ENCODE results near the gene PIK3CA. TPM values are rescaled to one million over a fixed set of nuclear protein-coding genes. Genes with fewer than 3 reads are reported as not detected.
A peak's percentile ranks its signal among the peaks of the same experiment; 100 is the strongest.

PIK3CA gene
- total RNA-seq, 1 experiment from 2014 or later: 19.8 TPM

DNA sequence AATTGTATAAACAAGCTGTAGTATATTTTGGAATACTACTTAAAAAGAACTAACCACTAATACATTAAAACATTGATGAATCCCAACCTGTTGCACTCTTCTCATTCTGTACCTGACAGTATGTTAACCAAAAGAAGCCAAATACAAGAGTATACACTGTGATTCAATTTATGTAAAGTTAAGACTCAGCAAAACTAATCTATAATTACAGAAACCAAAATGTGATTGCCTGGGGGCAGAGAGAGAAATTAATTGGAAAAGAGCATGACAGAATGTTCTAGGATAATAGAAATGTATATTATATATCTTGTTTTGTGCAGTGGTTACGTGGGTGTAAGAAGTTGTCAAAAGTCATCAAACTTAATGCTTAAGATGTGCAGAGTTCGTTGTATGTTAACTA is 31.1 kb downstream of the PIK3CA start:
- CTCF ChIA-PET: no interaction called here
- no peak for TF ChIP-seq EZH2 (IDR thresholded peaks at IDR 0.05; ENCODE audit: borderline replicate concordance, low read depth, low read length, poor library complexity, severe bottlenecking)
- TF ChIP-seq, protein P1, sequence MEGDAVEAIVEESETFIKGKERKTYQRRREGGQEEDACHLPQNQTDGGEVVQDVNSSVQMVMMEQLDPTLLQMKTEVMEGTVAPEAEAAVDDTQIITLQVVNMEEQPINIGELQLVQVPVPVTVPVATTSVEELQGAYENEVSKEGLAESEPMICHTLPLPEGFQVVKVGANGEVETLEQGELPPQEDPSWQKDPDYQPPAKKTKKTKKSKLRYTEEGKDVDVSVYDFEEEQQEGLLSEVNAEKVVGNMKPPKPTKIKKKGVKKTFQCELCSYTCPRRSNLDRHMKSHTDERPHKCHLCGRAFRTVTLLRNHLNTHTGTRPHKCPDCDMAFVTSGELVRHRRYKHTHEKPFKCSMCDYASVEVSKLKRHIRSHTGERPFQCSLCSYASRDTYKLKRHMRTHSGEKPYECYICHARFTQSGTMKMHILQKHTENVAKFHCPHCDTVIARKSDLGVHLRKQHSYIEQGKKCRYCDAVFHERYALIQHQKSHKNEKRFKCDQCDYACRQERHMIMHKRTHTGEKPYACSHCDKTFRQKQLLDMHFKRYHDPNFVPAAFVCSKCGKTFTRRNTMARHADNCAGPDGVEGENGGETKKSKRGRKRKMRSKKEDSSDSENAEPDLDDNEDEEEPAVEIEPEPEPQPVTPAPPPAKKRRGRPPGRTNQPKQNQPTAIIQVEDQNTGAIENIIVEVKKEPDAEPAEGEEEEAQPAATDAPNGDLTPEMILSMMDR (conservative IDR thresholded peaks at IDR 0.05; ENCODE audit: low read depth, low read length): no peak
- Histone ChIP-seq H3K4me1 (ENCODE audit: insufficient read depth, low read length, poor library complexity, severe bottlenecking) (peaks cover 36% of the 10 kb centered on the region), H3K9me3 (ENCODE audit: low read depth, low read length, poor library complexity, severe bottlenecking) (no peaks in the 10 kb centered on the region), H3K4me3 (ENCODE audit: low read depth, low read length, poor library complexity, severe bottlenecking) (no peak overlapping the region), H3K27ac (ENCODE audit: low read depth, low read length, poor library complexity, severe bottlenecking) (no peak overlapping the region), H3K27me3 (replicated peaks; ENCODE audit: insufficient read depth, low read depth, low read length, poor library complexity) (no peaks in the 10 kb centered on the region), H3K36me3 (ENCODE audit: insufficient read depth, low read length, poor library complexity, severe bottlenecking) (no peaks in the 10 kb centered on the region)
- BruUV-seq (replicated peaks): no TSS peak
- intact Hi-C loops (cut with micrococcal nuclease; ENCODE audit: unreplicated experiment): no loop called here
- POLR2A ChIA-PET (ENCODE audit: low non-redundant PET): no interaction called here
- DNase-seq (ENCODE audit: low spot score): no peak

DNA sequence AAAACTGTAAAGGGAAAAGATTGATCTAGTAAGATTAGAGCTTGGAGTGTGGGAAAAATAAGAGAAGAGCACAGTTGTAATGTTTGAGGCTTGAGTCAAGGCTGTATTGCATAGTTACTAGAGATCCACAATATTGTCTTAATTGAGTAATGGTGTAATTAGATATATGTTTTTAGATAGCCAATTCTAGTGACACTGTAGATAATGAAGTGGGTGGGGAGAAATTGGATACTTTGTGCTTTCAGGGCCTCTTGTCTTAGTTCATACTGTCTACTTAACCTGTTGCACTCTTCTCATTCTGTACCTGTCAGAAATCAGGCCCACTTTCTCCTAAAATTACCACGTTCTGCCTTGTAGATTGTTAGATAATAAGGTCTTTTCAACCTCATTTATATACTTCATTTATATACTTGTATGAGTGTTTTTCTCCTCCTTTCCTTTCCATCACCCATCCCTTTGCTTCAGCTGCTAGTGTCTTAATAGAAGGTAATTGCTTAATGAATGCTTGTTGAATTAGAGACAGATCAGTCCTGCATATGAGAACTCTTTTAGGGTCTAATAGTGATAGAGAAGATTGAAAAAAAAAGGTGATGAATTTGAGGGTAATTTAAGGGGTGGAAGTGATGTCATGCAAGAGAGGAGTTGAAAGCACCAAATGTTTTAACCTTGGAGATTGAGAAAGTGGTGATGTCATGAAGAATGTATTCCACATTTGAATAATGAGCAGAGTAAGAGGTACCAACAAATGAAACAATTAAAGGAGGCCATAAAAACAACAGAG is 32.0 kb downstream of the PIK3CA start:
- ChIA-PET CTCF (no interaction called here), POLR2A (ENCODE audit: low non-redundant PET) (no interaction called here)
- no TSS peak for BruUV-seq (replicated peaks)
- Histone ChIP-seq H3K4me3 (ENCODE audit: low read depth, low read length, poor library complexity, severe bottlenecking) (no peak overlapping the region), H3K4me1 (ENCODE audit: insufficient read depth, low read length, poor library complexity, severe bottlenecking) (peaks cover 36% of the 10 kb centered on the region), H3K27me3 (replicated peaks; ENCODE audit: insufficient read depth, low read depth, low read length, poor library complexity) (no peaks in the 10 kb centered on the region), H3K27ac (ENCODE audit: low read depth, low read length, poor library complexity, severe bottlenecking) (no peak overlapping the region), H3K36me3 (ENCODE audit: insufficient read depth, low read length, poor library complexity, severe bottlenecking) (no peaks in the 10 kb centered on the region), H3K9me3 (ENCODE audit: low read depth, low read length, poor library complexity, severe bottlenecking) (no peaks in the 10 kb centered on the region)
- peak; percentile 40 for DNase-seq (ENCODE audit: low spot score)
- TF ChIP-seq, protein P1 (conservative IDR thresholded peaks at IDR 0.05; ENCODE audit: low read depth, low read length): no peak
- TF ChIP-seq EZH2 (IDR thresholded peaks at IDR 0.05; ENCODE audit: borderline replicate concordance, low read depth, low read length, poor library complexity, severe bottlenecking): no peak
- intact Hi-C loops (cut with micrococcal nuclease; ENCODE audit: unreplicated experiment): no loop called here

DNA sequence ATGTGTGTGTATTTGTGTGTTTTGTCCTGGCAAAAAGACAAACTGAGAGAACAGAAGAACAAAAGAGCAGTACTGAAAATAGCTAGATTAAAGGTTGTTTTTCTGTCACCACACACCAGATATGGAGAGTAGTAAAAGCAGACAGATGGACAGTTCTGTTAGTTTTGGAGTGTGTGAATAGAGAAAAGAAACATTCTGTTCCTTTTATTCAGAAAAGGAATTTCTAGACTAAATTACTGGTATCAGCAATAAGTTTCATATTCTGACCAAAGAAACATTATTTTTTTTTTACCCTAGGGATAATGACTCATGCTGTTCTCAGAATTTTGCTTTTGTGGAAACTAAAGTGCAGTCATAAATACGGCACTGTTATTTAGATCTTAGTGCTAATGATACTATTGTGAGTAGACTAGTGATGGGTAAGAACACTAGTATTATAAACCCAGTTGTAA is 32.9 kb downstream of the PIK3CA start:
- ChIA-PET CTCF (no interaction called here), POLR2A (ENCODE audit: low non-redundant PET) (no interaction called here)
- H3K36me3 ChIP-seq (ENCODE audit: insufficient read depth, low read length, poor library complexity, severe bottlenecking): no peaks in the 10 kb centered on the region
- peak; percentile 26 for DNase-seq (ENCODE audit: low spot score)
- H3K4me1 ChIP-seq (ENCODE audit: insufficient read depth, low read length, poor library complexity, severe bottlenecking): peaks cover 36% of the 10 kb centered on the region
- TF ChIP-seq, protein P1 (conservative IDR thresholded peaks at IDR 0.05; ENCODE audit: low read depth, low read length): no peak
- TF ChIP-seq EZH2 (IDR thresholded peaks at IDR 0.05; ENCODE audit: borderline replicate concordance, low read depth, low read length, poor library complexity, severe bottlenecking): no peak
- no peak overlapping the region for H3K4me3 ChIP-seq (ENCODE audit: low read depth, low read length, poor library complexity, severe bottlenecking)
- intact Hi-C loops (cut with micrococcal nuclease; ENCODE audit: unreplicated experiment): no loop called here
- no TSS peak for BruUV-seq (replicated peaks)
- H3K9me3 ChIP-seq (ENCODE audit: low read depth, low read length, poor library complexity, severe bottlenecking): no peaks in the 10 kb centered on the region
- H3K27ac ChIP-seq (ENCODE audit: low read depth, low read length, poor library complexity, severe bottlenecking): peak overlapping the region; percentile 14
- H3K27me3 ChIP-seq (replicated peaks; ENCODE audit: insufficient read depth, low read depth, low read length, poor library complexity): no peaks in the 10 kb centered on the region

All from A673 (cell line).